Measurements from ENCODE around the gene ZNF366.

Gene ZNF366

DNA sequence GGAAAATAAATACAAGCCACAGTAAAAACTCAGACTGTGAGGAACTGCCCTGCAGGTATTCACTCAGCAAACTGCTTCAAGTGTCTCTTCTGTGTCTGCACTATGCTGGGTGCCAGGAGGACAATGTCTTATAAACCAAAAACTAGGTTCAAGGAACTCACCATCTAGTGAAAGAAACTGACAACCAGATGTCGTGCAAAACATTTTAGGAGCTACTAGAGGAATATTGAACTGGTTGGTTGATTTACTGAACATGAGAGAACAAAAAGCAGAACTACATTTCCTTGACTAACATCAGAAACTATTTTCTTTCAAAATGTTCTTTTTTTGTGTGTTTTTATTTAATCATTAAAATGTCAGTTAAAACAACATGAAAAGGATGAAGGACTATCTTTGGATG lies 35.2 kb downstream of the ZNF366 start:
- peak; percentile 49 for DNase-seq (ENCODE audit: low read depth)
- H3K4me3 ChIP-seq (ENCODE audit: low read depth, low read length) = no peak overlapping the region
- TF ChIP-seq CTCF (IDR thresholded peaks at IDR 0.05; ENCODE audit: insufficient read depth, low read depth, low read length, missing control alignments) = no peak

DNA sequence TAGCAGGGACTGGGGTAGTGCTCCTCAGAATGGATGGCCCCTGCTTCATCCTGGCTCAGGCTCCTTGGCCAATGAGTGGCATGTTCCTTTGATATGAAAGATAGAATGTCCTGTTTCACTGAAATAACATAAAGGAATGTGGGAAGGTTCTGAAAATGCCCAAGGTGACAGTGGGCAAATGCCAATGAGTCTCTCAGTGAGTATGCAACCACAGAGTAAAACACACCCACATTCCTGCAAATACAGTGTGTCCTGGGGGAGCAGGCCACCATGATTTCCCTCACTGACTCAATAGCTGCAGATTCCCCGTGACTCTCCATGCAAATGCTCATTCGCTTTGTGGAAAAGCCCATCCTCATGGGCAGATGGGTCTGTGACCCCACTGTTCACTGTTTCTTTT lies 36.4 kb downstream of the ZNF366 start:
- H3K4me3 ChIP-seq (ENCODE audit: low read depth, low read length) = no peak overlapping the region
- no peak for DNase-seq (ENCODE audit: low read depth)
- no peak for TF ChIP-seq CTCF (IDR thresholded peaks at IDR 0.05; ENCODE audit: insufficient read depth, low read depth, low read length, missing control alignments)

GRCh38 chr5:72468606-72469005 lies 38.6 kb downstream of the ZNF366 start:
- no peak for TF ChIP-seq CTCF (IDR thresholded peaks at IDR 0.05; ENCODE audit: insufficient read depth, low read depth, low read length, missing control alignments)
- DNase-seq (ENCODE audit: low read depth) = no peak
- peak overlapping the region; percentile 82 for H3K4me3 ChIP-seq (ENCODE audit: low read depth, low read length)

GRCh38 chr5:72468024-72468423 lies 39.2 kb downstream of the ZNF366 start:
- no peak for DNase-seq (ENCODE audit: low read depth)
- H3K4me3 ChIP-seq (ENCODE audit: low read depth, low read length) = peak overlapping the region; percentile 82
- no peak for TF ChIP-seq CTCF (IDR thresholded peaks at IDR 0.05; ENCODE audit: insufficient read depth, low read depth, low read length, missing control alignments)

GRCh38 chr5:72467461-72467860 lies 39.7 kb downstream of the ZNF366 start:
- no peak for TF ChIP-seq CTCF (IDR thresholded peaks at IDR 0.05; ENCODE audit: insufficient read depth, low read depth, low read length, missing control alignments)

GRCh38 chr5:72465601-72466563 lies 41.3 kb downstream of the ZNF366 start:
- peak overlapping the region; percentile 82 for H3K4me3 ChIP-seq (ENCODE audit: low read depth, low read length)
- TF ChIP-seq CTCF (IDR thresholded peaks at IDR 0.05; ENCODE audit: insufficient read depth, low read depth, low read length, missing control alignments) = no peak
- peak; percentile 94 for DNase-seq (ENCODE audit: low read depth)

More at GRCh38 chr5:72467461-72467860, 39.7 kb downstream of the ZNF366 start:
- no peak for DNase-seq (ENCODE audit: low read depth)
- peak overlapping the region; percentile 82 for H3K4me3 ChIP-seq (ENCODE audit: low read depth, low read length)

All from GM12865 (cell line).